Measurements from ENCODE around the gene XRN2.

Gene XRN2

GRCh38 chr20:21389368-21389767, 86.2 kb downstream of the XRN2 start:
- no peak for DNase-seq
- no peak for TF ChIP-seq CTCF (IDR thresholded peaks at IDR 0.05; ENCODE audit: low read depth, low read length)
- Histone ChIP-seq H3K9me3 (ENCODE audit: severe bottlenecking) (no peaks in the 10 kb centered on the region), H3K36me3 (peaks cover 22% of the 10 kb centered on the region), H3K27me3 (ENCODE audit: insufficient read depth, low read depth, severe bottlenecking) (no peaks in the 10 kb centered on the region), H3K27ac (no peak overlapping the region), H3K4me3 (ENCODE audit: low read depth, low read length) (no peak overlapping the region)

- Histone ChIP-seq H3K36me3 (peaks cover 12% of the 10 kb centered on the region), H3K9me3 (ENCODE audit: severe bottlenecking) (no peaks in the 10 kb centered on the region), H3K27ac (no peak overlapping the region), H3K27me3 (ENCODE audit: insufficient read depth, low read depth, severe bottlenecking) (no peaks in the 10 kb centered on the region), H3K4me3 (ENCODE audit: low read depth, low read length) (no peak overlapping the region)
- no peak for TF ChIP-seq CTCF (IDR thresholded peaks at IDR 0.05; ENCODE audit: low read depth, low read length)
- no peak for DNase-seq
Observed at GRCh38 chr20:21390768-21391167, 87.6 kb downstream of the XRN2 start.

- no peak overlapping the region for H3K4me3 ChIP-seq (ENCODE audit: low read depth, low read length)
- no peak for TF ChIP-seq CTCF (IDR thresholded peaks at IDR 0.05; ENCODE audit: low read depth, low read length)
- H3K27me3 ChIP-seq (ENCODE audit: insufficient read depth, low read depth, severe bottlenecking), result no peaks in the 10 kb centered on the region
- peaks cover 6% of the 10 kb centered on the region; the same call in 1 of the 2 replicates for H3K36me3 ChIP-seq
- no peak overlapping the region for H3K27ac ChIP-seq
- DNase-seq, result no peak
- H3K9me3 ChIP-seq (ENCODE audit: severe bottlenecking), result no peaks in the 10 kb centered on the region
Observed at GRCh38 chr20:21391185-21391971, 88.2 kb downstream of the XRN2 start.

GRCh38 chr20:21391972-21392352, 88.8 kb downstream of the XRN2 start:
- no peak for DNase-seq
- no peak overlapping the region for H3K27ac ChIP-seq
- H3K36me3 ChIP-seq, result peaks cover 6% of the 10 kb centered on the region; the same call in 1 of the 2 replicates
- H3K9me3 ChIP-seq (ENCODE audit: severe bottlenecking), result no peaks in the 10 kb centered on the region
- no peak for TF ChIP-seq CTCF (IDR thresholded peaks at IDR 0.05; ENCODE audit: low read depth, low read length)
- H3K4me3 ChIP-seq (ENCODE audit: low read depth, low read length), result no peak overlapping the region
- no peaks in the 10 kb centered on the region for H3K27me3 ChIP-seq (ENCODE audit: insufficient read depth, low read depth, severe bottlenecking)

- Histone ChIP-seq H3K27ac (no peak overlapping the region), H3K4me3 (ENCODE audit: low read depth, low read length) (no peak overlapping the region), H3K27me3 (ENCODE audit: insufficient read depth, low read depth, severe bottlenecking) (peaks cover 2% of the 10 kb centered on the region), H3K36me3 (peaks cover under 1% of the 10 kb centered on the region; the same call in 1 of the 2 replicates), H3K9me3 (ENCODE audit: severe bottlenecking) (no peaks in the 10 kb centered on the region)
- TF ChIP-seq CTCF (IDR thresholded peaks at IDR 0.05; ENCODE audit: low read depth, low read length), result no peak
- DNase-seq, result no peak
Observed at GRCh38 chr20:21393166-21393565, 90.0 kb downstream of the XRN2 start.
